ENCODE data around the gene DHRS2. TPM values are rescaled to one million over a fixed set of nuclear protein-coding genes. Genes with fewer than 3 reads are reported as not detected.

DHRS2 gene
- total and polyA plus RNA-seq, 10 of the 15 experiments (the other 5 are each of a cell fraction or from before 2014, with no cell fraction given): 0.09 to 1.8 (median 0.73) TPM; not detected in 1

DNA sequence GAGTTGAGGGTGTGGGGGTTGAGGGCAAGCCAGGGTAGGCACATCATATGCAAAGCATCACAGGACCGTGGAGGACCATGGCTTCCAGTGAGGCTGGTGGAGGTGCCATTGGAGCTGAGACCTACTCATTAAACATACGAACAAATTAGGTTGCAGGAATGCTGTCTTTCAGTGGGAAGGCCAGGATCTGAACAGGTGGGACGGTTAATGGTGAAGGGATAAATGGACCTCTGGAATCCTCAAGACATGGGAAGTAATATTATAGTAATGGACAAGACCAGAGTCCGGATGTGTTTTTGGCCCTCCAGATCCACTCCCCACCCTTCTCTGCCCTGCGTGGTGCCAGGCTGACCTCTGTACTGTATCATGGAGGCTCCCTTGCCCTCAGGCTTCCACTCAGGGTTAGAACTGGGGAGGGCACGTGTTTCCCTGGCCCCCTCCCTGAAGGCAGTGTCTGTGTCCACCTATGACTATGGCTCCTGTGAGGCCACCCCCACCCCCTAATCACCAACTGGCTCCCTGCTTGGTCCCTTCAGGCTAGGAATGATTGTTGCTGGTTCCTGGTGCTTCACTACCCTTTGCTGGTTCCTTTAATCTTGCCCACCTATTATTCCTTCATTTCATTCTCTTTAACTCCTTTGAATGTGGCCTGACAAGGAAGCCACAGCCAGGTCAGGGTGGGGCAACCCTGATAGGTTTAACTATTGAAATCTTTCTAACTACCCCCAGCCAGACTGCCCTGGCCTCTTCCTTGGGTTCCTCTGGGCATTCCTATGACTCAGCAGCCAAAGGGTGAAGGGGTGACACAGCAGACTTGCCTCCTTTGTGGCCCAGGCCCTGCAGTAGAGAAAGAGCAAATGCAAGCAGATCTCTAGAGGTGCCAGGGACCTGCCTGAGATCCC lies 10.7 kb downstream of the DHRS2 start:
- Histone ChIP-seq H3K4me3 (no peak overlapping the region), H3K4me2 (ENCODE audit: control insufficient read depth, insufficient read depth) (no peak overlapping the region), H3K4me1 (ENCODE audit: control insufficient read depth, insufficient read depth, low read length) (no peaks in the 10 kb centered on the region), H3K79me2 (ENCODE audit: control insufficient read depth, insufficient read depth, low read length) (no peaks in the 10 kb centered on the region), H3K9me3 (replicated peaks; ENCODE audit: control insufficient read depth, insufficient read depth, low read length) (no peaks in the 10 kb centered on the region), H3K27ac (ENCODE audit: control insufficient read depth, insufficient read depth) (no peak overlapping the region), H3K9ac (ENCODE audit: control insufficient read depth, insufficient read depth, low read length) (no peak overlapping the region), H2AFZ (ENCODE audit: control insufficient read depth, low read depth, low read length) (no peak overlapping the region), H3K27me3 (replicated peaks in 1 of 2; ENCODE audit: control insufficient read depth in 2 of 2, insufficient read depth in 2 of 2, low read length in 1 of 2) (no peaks in the 10 kb centered on the region), H3K36me3 (ENCODE audit: control insufficient read depth in 2 of 2, insufficient read depth in 2 of 2, low read length in 1 of 2) (no peaks in the 10 kb centered on the region), H4K20me1 (ENCODE audit: control insufficient read depth, insufficient read depth) (no peaks in the 10 kb centered on the region)
- FAIRE-seq (no peak), ATAC-seq (no peak), DNase-seq (ENCODE audit: low read depth, low spot score) (no peak)
- RAD21 ChIA-PET (ENCODE audit: unreplicated experiment): no interaction called here
- TF ChIP-seq PML (IDR thresholded peaks at IDR 0.05; ENCODE audit: low read length) (no peak), NFYA (IDR thresholded peaks at IDR 0.05; ENCODE audit: borderline replicate concordance, low read depth, low read length) (no peak), RAD51 (IDR thresholded peaks at IDR 0.05) (no peak), POLR2AphosphoS2 (IDR thresholded peaks at IDR 0.05; ENCODE audit: low read depth, low read length) (no peak), POU2F2 (IDR thresholded peaks at IDR 0.05; ENCODE audit: borderline replicate concordance, low read depth, low read length) (no peak), CBFB (IDR thresholded peaks at IDR 0.05; ENCODE audit: low read depth) (no peak), RB1 (IDR thresholded peaks at IDR 0.05; ENCODE audit: borderline replicate concordance) (no peak), HCFC1 (IDR thresholded peaks at IDR 0.05; ENCODE audit: low read length) (no peak), ATF7 (IDR thresholded peaks at IDR 0.05; ENCODE audit: low read depth) (no peak), BMI1 (IDR thresholded peaks at IDR 0.05; ENCODE audit: borderline replicate concordance) (no peak)
- TF ChIP-seq, protein P1, sequence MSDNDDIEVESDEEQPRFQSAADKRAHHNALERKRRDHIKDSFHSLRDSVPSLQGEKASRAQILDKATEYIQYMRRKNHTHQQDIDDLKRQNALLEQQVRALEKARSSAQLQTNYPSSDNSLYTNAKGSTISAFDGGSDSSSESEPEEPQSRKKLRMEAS (IDR thresholded peaks at IDR 0.05; ENCODE audit: low read depth, low read length): no peak
- TF ChIP-seq, protein P2, sequence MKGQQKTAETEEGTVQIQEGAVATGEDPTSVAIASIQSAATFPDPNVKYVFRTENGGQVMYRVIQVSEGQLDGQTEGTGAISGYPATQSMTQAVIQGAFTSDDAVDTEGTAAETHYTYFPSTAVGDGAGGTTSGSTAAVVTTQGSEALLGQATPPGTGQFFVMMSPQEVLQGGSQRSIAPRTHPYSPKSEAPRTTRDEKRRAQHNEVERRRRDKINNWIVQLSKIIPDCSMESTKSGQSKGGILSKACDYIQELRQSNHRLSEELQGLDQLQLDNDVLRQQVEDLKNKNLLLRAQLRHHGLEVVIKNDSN (IDR thresholded peaks at IDR 0.05; ENCODE audit: borderline replicate concordance, extremely low read length, insufficient read depth, low read depth, low read length): no peak
- TF ChIP-seq, protein P3, sequence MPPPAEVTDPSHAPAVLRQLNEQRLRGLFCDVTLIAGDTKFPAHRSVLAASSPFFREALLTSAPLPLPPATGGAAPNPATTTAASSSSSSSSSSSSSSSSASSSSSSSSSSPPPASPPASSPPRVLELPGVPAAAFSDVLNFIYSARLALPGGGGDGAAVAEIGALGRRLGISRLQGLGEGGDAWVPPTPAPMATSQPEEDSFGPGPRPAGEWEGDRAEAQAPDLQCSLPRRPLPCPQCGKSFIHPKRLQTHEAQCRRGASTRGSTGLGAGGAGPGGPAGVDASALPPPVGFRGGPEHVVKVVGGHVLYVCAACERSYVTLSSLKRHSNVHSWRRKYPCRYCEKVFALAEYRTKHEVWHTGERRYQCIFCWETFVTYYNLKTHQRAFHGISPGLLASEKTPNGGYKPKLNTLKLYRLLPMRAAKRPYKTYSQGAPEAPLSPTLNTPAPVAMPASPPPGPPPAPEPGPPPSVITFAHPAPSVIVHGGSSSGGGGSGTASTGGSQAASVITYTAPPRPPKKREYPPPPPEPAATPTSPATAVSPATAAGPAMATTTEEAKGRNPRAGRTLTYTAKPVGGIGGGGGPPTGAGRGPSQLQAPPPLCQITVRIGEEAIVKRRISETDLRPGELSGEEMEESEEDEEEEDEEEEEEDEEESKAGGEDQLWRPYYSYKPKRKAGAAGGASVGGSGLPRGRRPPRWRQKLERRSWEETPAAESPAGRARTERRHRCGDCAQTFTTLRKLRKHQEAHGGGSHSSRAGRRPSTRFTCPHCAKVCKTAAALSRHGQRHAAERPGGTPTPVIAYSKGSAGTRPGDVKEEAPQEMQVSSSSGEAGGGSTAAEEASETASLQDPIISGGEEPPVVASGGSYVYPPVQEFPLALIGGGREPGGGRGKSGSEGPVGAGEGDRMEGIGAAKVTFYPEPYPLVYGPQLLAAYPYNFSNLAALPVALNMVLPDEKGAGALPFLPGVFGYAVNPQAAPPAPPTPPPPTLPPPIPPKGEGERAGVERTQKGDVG (CRISPR knock-in tag; IDR thresholded peaks at IDR 0.05): no peak
- TF ChIP-seq, protein P4, sequence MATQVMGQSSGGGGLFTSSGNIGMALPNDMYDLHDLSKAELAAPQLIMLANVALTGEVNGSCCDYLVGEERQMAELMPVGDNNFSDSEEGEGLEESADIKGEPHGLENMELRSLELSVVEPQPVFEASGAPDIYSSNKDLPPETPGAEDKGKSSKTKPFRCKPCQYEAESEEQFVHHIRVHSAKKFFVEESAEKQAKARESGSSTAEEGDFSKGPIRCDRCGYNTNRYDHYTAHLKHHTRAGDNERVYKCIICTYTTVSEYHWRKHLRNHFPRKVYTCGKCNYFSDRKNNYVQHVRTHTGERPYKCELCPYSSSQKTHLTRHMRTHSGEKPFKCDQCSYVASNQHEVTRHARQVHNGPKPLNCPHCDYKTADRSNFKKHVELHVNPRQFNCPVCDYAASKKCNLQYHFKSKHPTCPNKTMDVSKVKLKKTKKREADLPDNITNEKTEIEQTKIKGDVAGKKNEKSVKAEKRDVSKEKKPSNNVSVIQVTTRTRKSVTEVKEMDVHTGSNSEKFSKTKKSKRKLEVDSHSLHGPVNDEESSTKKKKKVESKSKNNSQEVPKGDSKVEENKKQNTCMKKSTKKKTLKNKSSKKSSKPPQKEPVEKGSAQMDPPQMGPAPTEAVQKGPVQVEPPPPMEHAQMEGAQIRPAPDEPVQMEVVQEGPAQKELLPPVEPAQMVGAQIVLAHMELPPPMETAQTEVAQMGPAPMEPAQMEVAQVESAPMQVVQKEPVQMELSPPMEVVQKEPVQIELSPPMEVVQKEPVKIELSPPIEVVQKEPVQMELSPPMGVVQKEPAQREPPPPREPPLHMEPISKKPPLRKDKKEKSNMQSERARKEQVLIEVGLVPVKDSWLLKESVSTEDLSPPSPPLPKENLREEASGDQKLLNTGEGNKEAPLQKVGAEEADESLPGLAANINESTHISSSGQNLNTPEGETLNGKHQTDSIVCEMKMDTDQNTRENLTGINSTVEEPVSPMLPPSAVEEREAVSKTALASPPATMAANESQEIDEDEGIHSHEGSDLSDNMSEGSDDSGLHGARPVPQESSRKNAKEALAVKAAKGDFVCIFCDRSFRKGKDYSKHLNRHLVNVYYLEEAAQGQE (IDR thresholded peaks at IDR 0.05; ENCODE audit: low read depth, low read length): no peak
- intact Hi-C loops (cut with micrococcal nuclease; ENCODE audit: unreplicated experiment): no loop called here
- 52% methylated on average over 6 of the region's 6 CpGs for WGBS (ENCODE audit: insufficient coverage, insufficient replicate concordance, low lambda C conversion rate, missing lambda C conversion rate)
- CTCF ChIA-PET: interaction anchor here (1.6 to 3.7 kb wide), 2 partner anchors 15 to 58 kb away, joined by 5 to 28 read pairs; no protein-coding TSS in a partner anchor
- in situ Hi-C loops (cut with MboI): no loop called here
- no TSS peak for BruUV-seq (replicated peaks)
- SMC1A ChIA-PET (ENCODE audit: uncharacterized antibody, unreplicated experiment): interaction anchor here (1.0 kb wide), 1 partner anchor 15 kb away, joined by 3 read pairs; no protein-coding TSS in a partner anchor
- POLR2A ChIA-PET: no interaction called here

Measured in GM12878 (cell line).